Lower leg skin (tissue), 3 donors: ENCODE data around the gene SYNJ2BP.

Experiments used
- CTCF ChIP-seq, 3 donors: fragments of 450-650 bp; IDR thresholded peaks; one replicate each; pipeline ENCODE4 v1.5.1; 2016; ENCODE audit warnings: antibody characterized with exemption in 3 of 3, mild to moderate bottlenecking in 3 of 3, moderate library complexity in 2 of 3
- POLR2A ChIP-seq, 2 donors: fragments of 450-650 bp; IDR thresholded peaks; one replicate each; pipeline ENCODE4 v1.6.1; 2016 to 2017; ENCODE audit warnings: antibody characterized with exemption in 2 of 2, mild to moderate bottlenecking in 1 of 2, moderate library complexity in 1 of 2

GRCh38 chr14:70394674-70395306, 22.1 kb downstream of the SYNJ2BP start:
- TF ChIP-seq CTCF (IDR thresholded peaks at IDR 0.05), result no peak
- TF ChIP-seq POLR2A (IDR thresholded peaks at IDR 0.05), result no peak
